Muscle layer of colon (tissue), 2 donors: Measurements from ENCODE around the gene CCAR1.
"Not testable (repeated sequence)": the region's sequence is repeated elsewhere in the genome, so short reads cannot be mapped to it uniquely, and the experiment has no call there.

Experiments
- H3K27ac ChIP-seq: one replicate; pipeline ENCODE4 v1.7.0; 2013; ENCODE audit warnings: low read depth, mild to moderate bottlenecking, low read length, moderate library complexity
- H3K27me3 ChIP-seq, 2 donors: one replicate each; pipeline ENCODE4 v1.7.0; 2013; ENCODE audit warnings: low read length in 2 of 2, mild to moderate bottlenecking in 2 of 2; ENCODE audit not compliant: insufficient read depth in 2 of 2, control insufficient read depth in 1 of 2
- H3K36me3 ChIP-seq: one replicate; pipeline ENCODE4 v1.7.0; 2013; ENCODE audit warnings: mild to moderate bottlenecking, low read length; ENCODE audit not compliant: insufficient read depth
- H3K4me1 ChIP-seq: one replicate; pipeline ENCODE4 v1.7.0; 2013; ENCODE audit warnings: mild to moderate bottlenecking, low read length; ENCODE audit not compliant: insufficient read depth
- H3K4me3 ChIP-seq, 2 donors: one replicate each; pipeline ENCODE4 v1.7.0; 2013; ENCODE audit warnings: low read length in 2 of 2, low read depth in 1 of 2, mild to moderate bottlenecking in 1 of 2, moderate library complexity in 1 of 2
- H3K9ac ChIP-seq: one replicate; pipeline ENCODE4 v1.7.0; 2013; ENCODE audit warnings: low read length
- H3K9me3 ChIP-seq: one replicate; pipeline ENCODE4 v1.7.0; 2013; ENCODE audit warnings: mild to moderate bottlenecking, low read length
- donor health status: abdominal sarcoma.
- donor health status: Adenocarcinoma of cecum.

CCAR1 gene

GRCh38 chr10:68725016-68725415, 4.0 kb downstream of the CCAR1 start:
- no peaks in the 10 kb centered on the region for H3K27me3 ChIP-seq
- H3K36me3 ChIP-seq: peaks cover 16% of the 10 kb centered on the region
- no peak overlapping the region for H3K4me3 ChIP-seq

DNA sequence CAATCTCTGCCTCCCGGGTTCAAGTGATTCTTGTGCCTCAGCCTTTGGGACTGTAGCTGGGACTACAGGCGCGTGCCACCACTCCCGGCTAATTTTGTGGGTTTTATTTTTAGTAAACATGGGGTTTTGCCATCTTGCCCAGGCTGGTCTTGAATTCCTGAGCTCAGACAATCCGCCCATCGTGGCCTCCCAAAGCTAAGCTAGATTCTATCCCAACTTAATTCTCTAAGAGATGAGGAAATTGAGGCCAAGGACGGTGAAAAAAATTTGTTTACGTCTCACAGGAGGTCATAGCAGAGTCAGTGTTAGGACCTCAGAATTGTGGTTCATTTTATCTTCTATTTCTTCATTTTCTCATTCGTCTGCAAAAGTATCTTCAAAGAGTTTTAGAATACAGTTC, 6.1 kb downstream of the CCAR1 start:
- no peaks in the 10 kb centered on the region for H3K9me3 ChIP-seq
- H3K27ac ChIP-seq: no peak overlapping the region
- H3K4me3 ChIP-seq: no peak overlapping the region
- peaks cover 7% of the 10 kb centered on the region for H3K4me1 ChIP-seq
- H3K36me3 ChIP-seq: peaks cover 22% of the 10 kb centered on the region
- H3K27me3 ChIP-seq: no peaks in the 10 kb centered on the region
- H3K9ac ChIP-seq: no peak overlapping the region

More at GRCh38 chr10:68725016-68725415, 4.0 kb downstream of the CCAR1 start:
- H3K9ac ChIP-seq: no peak overlapping the region
- H3K27ac ChIP-seq: no peak overlapping the region
- peaks cover 10% of the 10 kb centered on the region for H3K4me1 ChIP-seq
- no peaks in the 10 kb centered on the region for H3K9me3 ChIP-seq

DNA sequence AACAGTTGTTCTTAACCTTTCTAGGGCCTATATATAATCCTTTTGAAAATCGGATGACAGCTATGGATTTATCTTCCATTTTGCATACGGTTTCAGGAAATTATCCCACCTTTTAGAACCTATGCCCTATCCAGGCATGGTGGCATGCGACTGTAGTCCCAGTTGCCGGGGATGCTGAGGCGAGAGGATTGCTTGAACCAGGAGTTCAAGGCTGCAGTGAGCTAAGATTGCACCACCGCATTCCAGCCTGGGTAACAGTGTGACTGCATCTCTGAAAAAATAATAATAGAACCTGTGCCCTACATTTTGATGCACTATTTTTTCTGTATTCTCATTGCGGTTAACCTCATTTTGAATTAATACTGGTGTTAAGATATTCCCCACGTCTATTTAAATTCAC, 11.6 kb downstream of the CCAR1 start:
- H3K36me3 ChIP-seq: peaks cover 25% of the 10 kb centered on the region
- no peaks in the 10 kb centered on the region for H3K27me3 ChIP-seq
- no peaks in the 10 kb centered on the region for H3K4me1 ChIP-seq
- H3K27ac ChIP-seq: no peak overlapping the region
- H3K4me3 ChIP-seq: no peak overlapping the region
- no peak overlapping the region for H3K9ac ChIP-seq
- H3K9me3 ChIP-seq: no peaks in the 10 kb centered on the region

DNA sequence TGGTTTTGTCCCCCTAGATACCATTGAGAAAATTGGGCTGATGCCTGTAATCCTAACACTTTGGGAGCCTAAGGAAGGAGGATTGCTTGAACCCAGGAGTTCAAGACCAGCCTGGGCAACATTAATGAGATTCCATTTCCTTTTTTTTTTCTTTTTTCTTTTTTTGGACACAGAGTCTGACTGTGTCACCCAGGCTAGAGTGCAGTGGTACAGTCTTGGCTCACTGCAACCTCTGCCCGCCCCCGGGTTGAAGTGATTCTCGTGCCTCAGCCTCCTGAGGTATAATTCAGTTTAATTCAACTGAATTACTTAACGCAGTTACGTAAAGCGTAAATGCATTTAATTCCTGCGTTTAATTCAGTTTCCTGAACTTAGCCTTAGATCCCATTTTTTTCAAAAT, 13.3 kb downstream of the CCAR1 start:
- Histone ChIP-seq H3K4me3 (no peak overlapping the region), H3K9ac (no peak overlapping the region), H3K27ac (no peak overlapping the region), H3K4me1 (no peaks in the 10 kb centered on the region), H3K27me3 (no peaks in the 10 kb centered on the region), H3K36me3 (peaks cover 33% of the 10 kb centered on the region), H3K9me3 (no peaks in the 10 kb centered on the region)

GRCh38 chr10:68735119-68735518, 14.1 kb downstream of the CCAR1 start:
- Histone ChIP-seq H3K27me3 (no peaks in the 10 kb centered on the region), H3K27ac (no peak overlapping the region), H3K9ac (no peak overlapping the region), H3K9me3 (no peaks in the 10 kb centered on the region), H3K4me3 (no peak overlapping the region), H3K4me1 (no peaks in the 10 kb centered on the region), H3K36me3 (peaks cover 38% of the 10 kb centered on the region)

DNA sequence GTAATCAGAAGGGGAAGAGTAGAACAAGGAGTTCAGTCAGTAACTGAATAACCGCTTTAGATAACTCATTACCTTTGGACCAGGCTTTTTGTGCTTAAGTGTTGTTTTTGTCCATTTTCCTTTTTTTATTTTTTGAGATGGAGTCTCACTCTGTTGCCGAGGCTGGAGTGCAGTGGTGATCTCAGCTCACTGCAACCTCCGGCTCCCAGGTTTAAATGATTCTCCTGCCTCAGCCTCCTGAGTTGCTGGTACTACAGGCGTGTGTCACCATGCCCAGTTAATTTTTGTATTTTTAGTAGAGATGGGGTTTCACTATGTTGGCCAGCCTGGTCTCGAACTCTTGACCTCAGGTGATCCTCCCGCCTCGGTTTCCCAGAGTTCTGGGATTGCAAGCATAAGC, 14.7 kb downstream of the CCAR1 start:
- H3K27me3 ChIP-seq, H3K9ac ChIP-seq, H3K27ac ChIP-seq, H3K4me1 ChIP-seq, H3K9me3 ChIP-seq, H3K4me3 ChIP-seq: not testable (repeated sequence)
- H3K36me3 ChIP-seq: peaks cover 36% of the 10 kb centered on the region

DNA sequence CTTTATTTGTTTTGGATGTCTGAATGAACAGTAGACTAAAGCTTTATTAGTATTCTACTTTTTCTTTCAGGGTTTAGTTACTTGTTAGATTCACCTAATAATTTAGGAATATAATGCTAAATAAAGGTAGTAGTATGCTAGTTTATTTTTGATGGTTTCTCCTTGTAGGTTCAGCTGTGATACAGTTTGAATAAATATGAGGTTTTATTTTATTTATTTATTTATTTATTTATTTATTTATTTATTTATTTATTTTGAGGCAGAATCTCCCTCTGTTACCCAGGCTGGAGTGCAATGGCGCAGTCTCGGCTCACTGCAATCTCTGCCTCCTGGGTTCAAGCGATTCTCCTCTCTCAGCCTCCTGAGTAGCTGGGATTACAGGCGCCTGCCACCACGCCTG, 19.6 kb downstream of the CCAR1 start:
- H3K4me3 ChIP-seq, H3K27me3 ChIP-seq, H3K9me3 ChIP-seq, H3K27ac ChIP-seq, H3K4me1 ChIP-seq, H3K9ac ChIP-seq: not testable (repeated sequence)
- peaks cover 58% of the 10 kb centered on the region for H3K36me3 ChIP-seq

GRCh38 chr10:68742397-68742796, 21.4 kb downstream of the CCAR1 start:
- no peaks in the 10 kb centered on the region for H3K4me1 ChIP-seq
- no peak overlapping the region for H3K9ac ChIP-seq
- H3K9me3 ChIP-seq: no peaks in the 10 kb centered on the region
- H3K4me3 ChIP-seq: no peak overlapping the region
- no peaks in the 10 kb centered on the region for H3K27me3 ChIP-seq
- peaks cover 54% of the 10 kb centered on the region for H3K36me3 ChIP-seq
- no peak overlapping the region for H3K27ac ChIP-seq

- H3K9me3 ChIP-seq: no peaks in the 10 kb centered on the region
- H3K27ac ChIP-seq: no peak overlapping the region
- no peaks in the 10 kb centered on the region for H3K27me3 ChIP-seq
- no peak overlapping the region for H3K4me3 ChIP-seq
- H3K9ac ChIP-seq: no peak overlapping the region
- H3K36me3 ChIP-seq: peaks cover 78% of the 10 kb centered on the region
- no peaks in the 10 kb centered on the region for H3K4me1 ChIP-seq
Observed at GRCh38 chr10:68752711-68753350, 31.8 kb downstream of the CCAR1 start.

DNA sequence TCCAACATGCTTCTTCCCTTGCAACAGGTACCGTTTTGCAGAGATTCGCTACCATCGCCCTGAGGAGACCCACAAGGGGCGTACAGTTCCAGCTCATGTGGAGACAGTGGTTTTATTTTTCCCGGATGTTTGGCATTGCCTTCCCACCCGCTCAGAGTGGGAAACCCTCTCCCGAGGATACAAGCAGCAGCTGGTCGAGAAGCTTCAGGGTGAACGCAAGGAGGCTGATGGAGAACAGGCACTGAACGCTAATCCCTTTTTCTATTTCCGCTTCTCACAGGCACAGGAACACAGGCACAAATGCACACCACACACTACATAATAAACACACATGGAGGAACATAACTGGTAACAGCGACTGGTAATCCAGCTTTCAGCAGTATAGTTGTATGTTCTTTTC, 35.2 kb downstream of the CCAR1 start:
- Histone ChIP-seq H3K4me1 (no peaks in the 10 kb centered on the region), H3K27ac (no peak overlapping the region), H3K36me3 (peaks cover 71% of the 10 kb centered on the region), H3K9me3 (no peaks in the 10 kb centered on the region), H3K9ac (no peak overlapping the region), H3K4me3 (no peak overlapping the region), H3K27me3 (no peaks in the 10 kb centered on the region)

DNA sequence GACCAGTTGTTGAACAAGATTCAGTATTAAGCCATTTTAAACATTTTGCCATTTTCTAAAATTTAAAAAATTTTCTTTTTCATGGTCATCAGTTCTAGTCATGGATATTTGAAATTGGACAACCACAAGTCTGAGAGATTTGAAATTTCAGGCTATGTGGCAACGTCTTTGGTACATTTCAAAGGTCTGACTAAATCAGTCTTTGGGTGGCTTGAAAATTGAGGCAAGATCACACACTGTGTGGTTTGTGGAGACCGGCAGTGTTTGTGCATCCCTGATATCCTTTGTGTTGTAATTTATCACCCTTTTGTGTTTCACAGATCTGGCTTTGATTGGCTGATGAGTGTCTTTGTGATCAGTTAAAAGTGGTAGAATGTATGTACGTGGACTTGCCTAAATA, 35.7 kb downstream of the CCAR1 start:
- H3K4me3 ChIP-seq: no peak overlapping the region
- no peak overlapping the region for H3K27ac ChIP-seq
- H3K9ac ChIP-seq: no peak overlapping the region
- no peaks in the 10 kb centered on the region for H3K4me1 ChIP-seq
- H3K9me3 ChIP-seq: no peaks in the 10 kb centered on the region
- peaks cover 69% of the 10 kb centered on the region for H3K36me3 ChIP-seq
- H3K27me3 ChIP-seq: no peaks in the 10 kb centered on the region

DNA sequence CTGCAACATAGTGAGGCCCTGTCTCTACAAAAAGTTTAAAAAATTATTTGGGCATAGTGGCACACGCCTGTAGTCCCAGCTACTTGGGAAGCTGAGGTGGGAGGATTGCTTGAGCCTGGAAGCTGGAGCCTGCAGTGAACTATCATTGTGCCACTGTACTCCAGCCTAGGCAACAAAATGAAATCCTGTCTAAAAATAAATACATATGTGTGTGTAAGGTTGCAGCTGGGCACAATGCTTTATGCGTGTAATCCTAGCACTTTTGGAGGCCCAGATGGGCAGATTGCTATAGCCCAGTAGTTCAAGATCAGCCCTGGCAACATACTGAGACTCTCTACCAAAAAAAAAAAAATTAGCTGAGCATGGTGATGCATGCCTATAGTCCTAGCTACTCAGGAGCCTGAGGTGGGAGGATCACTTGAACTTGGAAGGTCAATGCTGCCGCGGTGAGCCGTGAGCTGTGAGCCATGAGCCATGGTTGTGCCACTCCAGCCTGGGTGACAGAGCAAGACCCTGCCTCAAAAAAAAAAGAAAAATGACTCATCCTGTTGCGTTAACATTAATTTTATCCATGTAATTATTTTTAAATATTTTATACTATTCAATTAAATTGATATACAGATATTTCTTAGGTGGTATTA, 38.3 kb downstream of the CCAR1 start:
- Histone ChIP-seq H3K9me3 (no peaks in the 10 kb centered on the region), H3K36me3 (peaks cover 53% of the 10 kb centered on the region), H3K27ac (no peak overlapping the region), H3K9ac (no peak overlapping the region), H3K4me3 (no peak overlapping the region), H3K4me1 (no peaks in the 10 kb centered on the region), H3K27me3 (no peaks in the 10 kb centered on the region)
